GM23338 (cell line): ENCODE data around the gene YOD1. TPM values are rescaled to one million over a fixed set of nuclear protein-coding genes. Genes with fewer than 3 reads are reported as not detected.

Source experiments
- ATAC-seq: fragments of 200-7000 bp; cut with Tn5 transposase; 3 replicates; pipeline ENCODE4 v1.9.1; 2020
- DNase-seq: peaks from one replicate; pipeline ENCODE4 v3.0.0-alpha.2; 2015; ENCODE audit warnings: low spot score
- H2AFZ ChIP-seq: fragments of 200-600 bp; sonication (generic); 2 replicates; pipeline ENCODE4 v1.8.0; 2016; ENCODE audit warnings: antibody characterized with exemption, mild to moderate bottlenecking, moderate library complexity
- H3F3A ChIP-seq: fragments of 200-600 bp; sonication (generic); replicated peaks from 2 replicates; pipeline ENCODE4 v1.8.0; 2017; ENCODE audit warnings: antibody characterized with exemption, mixed run types, low read depth
- H3K27ac ChIP-seq: fragments of 200-600 bp; sonication (generic); 2 replicates; pipeline ENCODE4 v1.6.1; 2016; ENCODE audit warnings: low read depth
- H3K27me3 ChIP-seq: fragments of 200-600 bp; sonication (generic); 2 replicates; pipeline ENCODE4 v1.8.0; 2016; ENCODE audit warnings: mild to moderate bottlenecking, mixed run types, moderate library complexity; ENCODE audit not compliant: insufficient read depth
- H3K36me3 ChIP-seq: fragments of 200-600 bp; sonication (generic); 2 replicates; pipeline ENCODE4 v1.8.0; 2016; ENCODE audit warnings: mild to moderate bottlenecking; ENCODE audit not compliant: insufficient read depth
- H3K4me1 ChIP-seq: fragments of 200-600 bp; sonication (generic); 2 replicates; pipeline ENCODE4 v1.8.0; 2016; ENCODE audit warnings: mild to moderate bottlenecking, moderate library complexity; ENCODE audit not compliant: insufficient read depth
- H3K4me2 ChIP-seq: fragments of 200-600 bp; sonication (generic); 2 replicates; pipeline ENCODE4 v1.7.1; 2017; ENCODE audit warnings: mixed run types
- H3K4me3 ChIP-seq: fragments of 200-600 bp; sonication (generic); 2 replicates; pipeline ENCODE4 v1.6.1; 2016; ENCODE audit warnings: mixed run types
- H3K79me2 ChIP-seq: fragments of 200-600 bp; sonication (generic); replicated peaks from 2 replicates; pipeline ENCODE4 v1.8.0; 2017; ENCODE audit warnings: mild to moderate bottlenecking; ENCODE audit not compliant: insufficient read depth
- H3K9me2 ChIP-seq: fragments of 200-600 bp; sonication (generic); 2 replicates; pipeline ENCODE4 v1.8.0; 2017; ENCODE audit not compliant: insufficient read depth
- H4K20me1 ChIP-seq: fragments of 200-600 bp; sonication (generic); replicated peaks from 2 replicates; pipeline ENCODE4 v1.8.0; 2017; ENCODE audit warnings: mild to moderate bottlenecking; ENCODE audit not compliant: insufficient read depth
- H3K27ac Mint-ChIP-seq: 2 replicates; pipeline ENCODE4 v1.8.0; 2020; ENCODE audit warnings: inconsistent platforms, mild to moderate bottlenecking, moderate library complexity, mixed read lengths
- H3K27me3 Mint-ChIP-seq: 3 replicates; pipeline ENCODE4 v1.8.0; 2022; ENCODE audit warnings: low read depth, mild to moderate bottlenecking, moderate library complexity, mixed read lengths, inconsistent platforms; ENCODE audit not compliant: insufficient read depth, poor library complexity
- H3K36me3 Mint-ChIP-seq: 3 replicates; pipeline ENCODE4 v1.8.0; 2021; ENCODE audit warnings: low read depth, mild to moderate bottlenecking, inconsistent platforms, moderate library complexity, mixed read lengths
- H3K4me1 Mint-ChIP-seq: 3 replicates; pipeline ENCODE4 v1.8.0; 2020; ENCODE audit warnings: mild to moderate bottlenecking, inconsistent platforms, mixed read lengths
- H3K4me3 Mint-ChIP-seq: 3 replicates; pipeline ENCODE4 v1.8.0; 2021; ENCODE audit warnings: moderate library complexity, mild to moderate bottlenecking, inconsistent platforms, mixed read lengths
- H3K9me3 Mint-ChIP-seq: 3 replicates; pipeline ENCODE4 v1.8.0; 2020; ENCODE audit warnings: moderate library complexity, mild to moderate bottlenecking, inconsistent platforms, mixed read lengths
- CREB1 ChIP-seq: fragments of 250-450 bp; sonication (Bioruptor Pico); IDR thresholded peaks from 2 replicates; pipeline ENCODE4 v1.5.0; 2020; ENCODE audit warnings: low read depth, mild to moderate bottlenecking, moderate library complexity
- ETS1 ChIP-seq: IDR thresholded peaks from 2 replicates; pipeline ENCODE4 v1.6.1; 2016; ENCODE audit warnings: antibody characterized with exemption
- EZH2 ChIP-seq: fragments of 200-600 bp; sonication (generic); IDR thresholded peaks from one replicate; pipeline ENCODE4 v1.8.0; 2017; ENCODE audit warnings: antibody characterized with exemption, mild to moderate bottlenecking, low read depth; ENCODE audit not compliant: unreplicated experiment
- EZH2phosphoT487 ChIP-seq: fragments of 200-600 bp; sonication (generic); IDR thresholded peaks from one replicate; pipeline ENCODE4 v1.8.1; 2018; ENCODE audit warnings: antibody characterized with exemption; ENCODE audit not compliant: unreplicated experiment
- NANOG ChIP-seq: IDR thresholded peaks from 2 replicates; pipeline ENCODE4 v1.6.1; 2016; ENCODE audit warnings: antibody characterized with exemption, borderline replicate concordance
- POLR2AphosphoS5 ChIP-seq: IDR thresholded peaks from 2 replicates; pipeline ENCODE4 v1.6.1; 2016; ENCODE audit warnings: antibody characterized with exemption, low read depth
- REST ChIP-seq: IDR thresholded peaks from one replicate; pipeline ENCODE4 v1.6.1; 2018; ENCODE audit warnings: antibody characterized with exemption; ENCODE audit not compliant: unreplicated experiment
- ZNF462 ChIP-seq: fragments of 250-450 bp; sonication (Bioruptor Pico); IDR thresholded peaks from 2 replicates; pipeline ENCODE4 v1.5.0; 2020; ENCODE audit warnings: mild to moderate bottlenecking, moderate library complexity
- polyA plus RNA-seq: library from polyadenylated mRNA; unstranded; fragments of >200 nt; fragmentation: Nextera tagmentation; extraction: Ambion mirVana; gene quantifications from 2 replicates; pipeline ENCODE4 v1.2.1, GENCODE V29; 2016
- total RNA-seq: library from RNA; depleted of rRNA; stranded (reverse); fragments of >200 nt; shearing (Covaris generic); gene quantifications from 2 replicates; pipeline ENCODE4 v1.2.3, GENCODE V29; 2014
- TF ChIP-seq, protein P1 (sequence below), 2 experiments: fragments of 200-600 bp in 1 of 2; sonication (generic) in 1 of 2; conservative IDR thresholded peaks; 2 replicates each; pipeline versions ENCODE4 v1.5.1 to v1.6.1; 2016 to 2017; ENCODE audit warnings: antibody characterized with exemption in 2 of 2, low read depth in 2 of 2, mild to moderate bottlenecking in 2 of 2, moderate library complexity in 1 of 2

The YOD1 gene
- total and polyA plus RNA-seq, 2 experiments from 2014 or later: 4.6 to 21.9 TPM

- TF ChIP-seq ETS1 (no peak), CREB1 (CRISPR knock-in tag) (no peak), NANOG (no peak), EZH2phosphoT487 (no peak), POLR2AphosphoS5 (no peak), ZNF462 (CRISPR knock-in tag) (no peak)
These were observed 27.6 kb upstream of the YOD1 start (continued) for GRCh38 chr1:207078578-207079132.

DNA sequence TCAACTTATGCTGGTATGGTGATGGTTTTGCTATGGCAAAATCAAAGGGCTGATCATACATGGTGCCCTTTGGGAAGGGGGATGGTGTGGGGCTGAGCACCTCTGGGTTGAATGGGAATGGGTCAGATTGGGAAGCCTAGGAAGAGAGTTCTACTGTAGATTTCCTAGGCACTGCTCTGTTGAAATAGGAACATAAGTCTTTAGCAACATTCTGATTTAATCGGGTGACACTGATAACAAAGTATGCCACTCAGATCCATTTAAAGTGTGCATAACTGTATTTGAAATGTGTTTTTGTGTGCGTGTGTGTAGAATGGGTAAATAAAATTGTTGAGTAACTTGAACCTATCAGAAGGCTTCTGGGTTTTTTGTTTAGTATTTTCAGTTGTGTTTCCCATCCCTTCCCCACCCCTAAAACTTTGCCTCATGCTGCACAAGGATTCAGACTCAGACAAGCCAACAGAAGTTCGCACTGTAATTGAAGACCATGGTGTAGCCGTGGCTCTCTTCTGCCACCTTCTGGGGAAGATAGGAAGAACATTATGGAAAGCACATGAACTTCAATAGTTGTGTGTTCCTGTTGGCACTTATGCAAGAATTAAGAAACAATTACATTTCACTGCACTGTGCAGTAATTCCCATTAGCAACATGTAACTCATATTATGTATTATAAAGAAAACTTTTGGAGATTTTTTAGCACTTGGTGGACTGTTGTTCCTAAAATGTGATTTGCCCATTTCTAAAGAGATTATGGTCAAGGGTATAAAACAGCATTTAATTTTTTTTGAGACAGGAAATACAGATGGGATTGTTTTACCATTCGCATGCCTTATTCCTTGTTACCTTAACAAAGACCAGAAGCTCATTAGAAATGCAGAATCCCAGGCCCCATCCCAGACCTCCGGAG, 26.7 kb upstream of the YOD1 start:
- no peaks in the 10 kb centered on the region for H3K36me3 ChIP-seq
- no peaks in the 10 kb centered on the region for H3K79me2 ChIP-seq
- H3K27ac ChIP-seq: no peak overlapping the region
- Mint-ChIP-seq H3K9me3 (no peaks in the 10 kb centered on the region), H3K36me3 (no peaks in the 10 kb centered on the region; the same call in 1 of the 3 replicates), H3K4me3 (no peak overlapping the region), H3K27me3 (peaks cover 2% of the 10 kb centered on the region), H3K4me1 (peaks cover 13% of the 10 kb centered on the region; the same call in 2 of the 3 replicates), H3K27ac (no peak overlapping the region)
- peak overlapping the region; percentile 36; the same call in 1 of the 2 replicates for H3K4me2 ChIP-seq
- H3K4me1 ChIP-seq: peaks cover 3% of the 10 kb centered on the region; the same call in 1 of the 2 replicates
- ATAC-seq: peak; percentile 88
- no peaks in the 10 kb centered on the region for H3K27me3 ChIP-seq
- DNase-seq: peak; percentile 74
- H2AFZ ChIP-seq: no peak overlapping the region
- TF ChIP-seq REST: no peak
- TF ChIP-seq, protein P1, sequence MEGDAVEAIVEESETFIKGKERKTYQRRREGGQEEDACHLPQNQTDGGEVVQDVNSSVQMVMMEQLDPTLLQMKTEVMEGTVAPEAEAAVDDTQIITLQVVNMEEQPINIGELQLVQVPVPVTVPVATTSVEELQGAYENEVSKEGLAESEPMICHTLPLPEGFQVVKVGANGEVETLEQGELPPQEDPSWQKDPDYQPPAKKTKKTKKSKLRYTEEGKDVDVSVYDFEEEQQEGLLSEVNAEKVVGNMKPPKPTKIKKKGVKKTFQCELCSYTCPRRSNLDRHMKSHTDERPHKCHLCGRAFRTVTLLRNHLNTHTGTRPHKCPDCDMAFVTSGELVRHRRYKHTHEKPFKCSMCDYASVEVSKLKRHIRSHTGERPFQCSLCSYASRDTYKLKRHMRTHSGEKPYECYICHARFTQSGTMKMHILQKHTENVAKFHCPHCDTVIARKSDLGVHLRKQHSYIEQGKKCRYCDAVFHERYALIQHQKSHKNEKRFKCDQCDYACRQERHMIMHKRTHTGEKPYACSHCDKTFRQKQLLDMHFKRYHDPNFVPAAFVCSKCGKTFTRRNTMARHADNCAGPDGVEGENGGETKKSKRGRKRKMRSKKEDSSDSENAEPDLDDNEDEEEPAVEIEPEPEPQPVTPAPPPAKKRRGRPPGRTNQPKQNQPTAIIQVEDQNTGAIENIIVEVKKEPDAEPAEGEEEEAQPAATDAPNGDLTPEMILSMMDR (conservative IDR thresholded peaks at IDR 0.05; ENCODE audit: low read depth in 2 of 2): peak; percentile 93 to 94
- no peak for TF ChIP-seq EZH2
- no peak overlapping the region for H3K4me3 ChIP-seq
- no peaks in the 10 kb centered on the region for H3K9me2 ChIP-seq
- peaks cover 3% of the 10 kb centered on the region; the same call in 1 of the 2 replicates for H4K20me1 ChIP-seq
- no peaks in the 10 kb centered on the region for H3F3A ChIP-seq
